ENCODE results near the gene FGD5. TPM values are rescaled to one million over a fixed set of nuclear protein-coding genes. Genes with fewer than 3 reads are reported as not detected.

FGD5 gene
- total and polyA plus RNA-seq, 2 donors (not counting 1 experiment from before 2014, with no cell fraction given): not detected

GRCh38 chr3:14832975-14833722 lies 14.4 kb downstream of the FGD5 start:
- intact Hi-C loops (cut with micrococcal nuclease): no loop called here
- CTCF ChIA-PET: interaction anchor here (1.7 kb wide), 1 partner anchor 8 kb away, joined by 4 read pairs; no protein-coding TSS in a partner anchor
- no peak for DNase-seq
- POLR2A ChIA-PET: no interaction called here
- Mint-ChIP-seq H3K27me3 (peaks cover 30% of the 10 kb centered on the region), H3K4me1 (no peaks in the 10 kb centered on the region), H3K4me3 (no peak overlapping the region), H3K9me3 (ENCODE audit: insufficient read depth) (no peaks in the 10 kb centered on the region), H3K27ac (no peak overlapping the region)
- Histone ChIP-seq H3K9ac (ENCODE audit: low read length) (no peak overlapping the region), H3K4me2 (replicated peaks; ENCODE audit: low read depth, low read length, poor library complexity, severe bottlenecking) (no peak overlapping the region), H3K27me3 (replicated peaks in 1 of 4; ENCODE audit: control extremely low read depth in 1 of 4, control insufficient read depth in 3 of 4, insufficient read depth in 4 of 4, low read length in 3 of 4) (no peaks in the 10 kb centered on the region), H3K36me3 (replicated peaks in 1 of 2; ENCODE audit: control extremely low read depth in 1 of 2, control insufficient read depth in 1 of 2, extremely low read depth in 1 of 2, insufficient read depth in 2 of 2, low read length in 1 of 2) (no peaks in the 10 kb centered on the region), H4K20me1 (ENCODE audit: control insufficient read depth, insufficient read depth, low read length, poor library complexity, severe bottlenecking) (no peaks in the 10 kb centered on the region), H2AFZ (ENCODE audit: insufficient read depth, low read depth, low read length, poor library complexity, severe bottlenecking) (no peak overlapping the region), H3K4me1 (ENCODE audit: control insufficient read depth in 2 of 2, insufficient read depth in 2 of 2, low read length in 2 of 2) (no peaks in the 10 kb centered on the region), H3K4me3 (ENCODE audit: control extremely low read depth in 1 of 5, extremely low read depth in 1 of 5, insufficient read depth in 1 of 5, low read depth in 2 of 5, low read length in 4 of 5) (no peak overlapping the region), H3K27ac (ENCODE audit: low read length in 2 of 2) (no peak overlapping the region), H3K9me3 (ENCODE audit: control extremely low read depth in 1 of 3, control insufficient read depth in 2 of 3, insufficient read depth in 1 of 3, low read length in 2 of 3) (no peaks in the 10 kb centered on the region), H3K79me2 (ENCODE audit: control insufficient read depth, insufficient read depth, low read length) (no peaks in the 10 kb centered on the region)
- WGBS (ENCODE audit: insufficient coverage): 92% methylated on average over 11 of the region's 14 CpGs
- ATAC-seq (ENCODE audit: low read depth): no peak
- TF ChIP-seq, protein P1, sequence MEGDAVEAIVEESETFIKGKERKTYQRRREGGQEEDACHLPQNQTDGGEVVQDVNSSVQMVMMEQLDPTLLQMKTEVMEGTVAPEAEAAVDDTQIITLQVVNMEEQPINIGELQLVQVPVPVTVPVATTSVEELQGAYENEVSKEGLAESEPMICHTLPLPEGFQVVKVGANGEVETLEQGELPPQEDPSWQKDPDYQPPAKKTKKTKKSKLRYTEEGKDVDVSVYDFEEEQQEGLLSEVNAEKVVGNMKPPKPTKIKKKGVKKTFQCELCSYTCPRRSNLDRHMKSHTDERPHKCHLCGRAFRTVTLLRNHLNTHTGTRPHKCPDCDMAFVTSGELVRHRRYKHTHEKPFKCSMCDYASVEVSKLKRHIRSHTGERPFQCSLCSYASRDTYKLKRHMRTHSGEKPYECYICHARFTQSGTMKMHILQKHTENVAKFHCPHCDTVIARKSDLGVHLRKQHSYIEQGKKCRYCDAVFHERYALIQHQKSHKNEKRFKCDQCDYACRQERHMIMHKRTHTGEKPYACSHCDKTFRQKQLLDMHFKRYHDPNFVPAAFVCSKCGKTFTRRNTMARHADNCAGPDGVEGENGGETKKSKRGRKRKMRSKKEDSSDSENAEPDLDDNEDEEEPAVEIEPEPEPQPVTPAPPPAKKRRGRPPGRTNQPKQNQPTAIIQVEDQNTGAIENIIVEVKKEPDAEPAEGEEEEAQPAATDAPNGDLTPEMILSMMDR (IDR thresholded peaks at IDR 0.05): no peak
- TF ChIP-seq EZH2 (IDR thresholded peaks at IDR 0.05; ENCODE audit: borderline replicate concordance, insufficient read depth, low read depth, low read length, poor library complexity, severe bottlenecking): no peak

DNA sequence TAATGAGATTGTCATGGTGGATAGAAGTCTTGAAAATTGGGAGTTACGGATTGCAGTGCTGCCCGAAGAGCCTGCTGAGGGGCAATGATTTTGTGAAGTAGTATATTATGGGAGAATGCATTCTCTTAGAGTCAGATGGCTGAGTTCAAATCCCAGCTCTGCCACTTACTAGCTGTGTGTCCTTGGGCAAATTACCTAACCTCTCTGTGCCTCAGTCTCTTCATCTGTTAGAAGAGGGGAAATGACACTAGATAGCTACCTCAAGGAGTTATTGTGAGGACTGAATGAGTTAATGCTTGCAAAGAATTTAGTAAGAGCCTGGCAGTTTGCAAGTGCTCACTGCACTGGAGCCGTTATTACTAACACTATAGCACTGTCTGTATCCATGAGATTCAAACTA lies 15.4 kb downstream of the FGD5 start:
- no peak overlapping the region for H3K27ac ChIP-seq (ENCODE audit: low read length in 2 of 2)
- intact Hi-C loops (cut with micrococcal nuclease): no loop called here
- H3K9me3 Mint-ChIP-seq (ENCODE audit: insufficient read depth): no peaks in the 10 kb centered on the region
- H3K4me3 ChIP-seq (ENCODE audit: control extremely low read depth in 1 of 5, extremely low read depth in 1 of 5, insufficient read depth in 1 of 5, low read depth in 2 of 5, low read length in 4 of 5): no peak overlapping the region
- no peaks in the 10 kb centered on the region for H3K4me1 ChIP-seq (ENCODE audit: control insufficient read depth in 2 of 2, insufficient read depth in 2 of 2, low read length in 2 of 2)
- H4K20me1 ChIP-seq (ENCODE audit: control insufficient read depth, insufficient read depth, low read length, poor library complexity, severe bottlenecking): no peaks in the 10 kb centered on the region
- no peaks in the 10 kb centered on the region for H3K27me3 ChIP-seq (replicated peaks in 1 of 4; ENCODE audit: control extremely low read depth in 1 of 4, control insufficient read depth in 3 of 4, insufficient read depth in 4 of 4, low read length in 3 of 4)
- no peak for TF ChIP-seq EZH2 (IDR thresholded peaks at IDR 0.05; ENCODE audit: borderline replicate concordance, insufficient read depth, low read depth, low read length, poor library complexity, severe bottlenecking)
- TF ChIP-seq, protein P1 (IDR thresholded peaks at IDR 0.05): no peak
- H2AFZ ChIP-seq (ENCODE audit: insufficient read depth, low read depth, low read length, poor library complexity, severe bottlenecking): no peak overlapping the region
- no peaks in the 10 kb centered on the region for H3K4me1 Mint-ChIP-seq
- no CpG with 5 or more reads among the region's 3 CpGs for WGBS (ENCODE audit: insufficient coverage)
- ChIA-PET POLR2A (no interaction called here), CTCF (interaction anchor here (1.7 kb wide), 1 partner anchor 9 kb away, joined by 4 read pairs; no protein-coding TSS in a partner anchor)
- ATAC-seq (ENCODE audit: low read depth): no peak
- H3K9ac ChIP-seq (ENCODE audit: low read length): no peak overlapping the region
- DNase-seq: no peak
- peaks cover 25% of the 10 kb centered on the region for H3K27me3 Mint-ChIP-seq
- no peak overlapping the region for H3K4me2 ChIP-seq (replicated peaks; ENCODE audit: low read depth, low read length, poor library complexity, severe bottlenecking)
- H3K79me2 ChIP-seq (ENCODE audit: control insufficient read depth, insufficient read depth, low read length): no peaks in the 10 kb centered on the region
- H3K36me3 ChIP-seq (replicated peaks in 1 of 2; ENCODE audit: control extremely low read depth in 1 of 2, control insufficient read depth in 1 of 2, extremely low read depth in 1 of 2, insufficient read depth in 2 of 2, low read length in 1 of 2): no peaks in the 10 kb centered on the region
- H3K9me3 ChIP-seq (ENCODE audit: control extremely low read depth in 1 of 3, control insufficient read depth in 2 of 3, insufficient read depth in 1 of 3, low read length in 2 of 3): no peaks in the 10 kb centered on the region
- H3K27ac Mint-ChIP-seq: no peak overlapping the region
- no peak overlapping the region for H3K4me3 Mint-ChIP-seq
